GM23248 (cell line): ENCODE measurements around the gene DNPH1.

Experiments
- EZH2 ChIP-seq: fragments of 200-600 bp; sonication (generic); IDR thresholded peaks from 2 replicates; pipeline ENCODE4 v1.6.1; 2018; ENCODE audit warnings: antibody characterized with exemption, mild to moderate bottlenecking; ENCODE audit not compliant: insufficient read depth, poor library complexity, severe bottlenecking
- EZH2phosphoT487 ChIP-seq: fragments of 200-600 bp; sonication (generic); IDR thresholded peaks from 2 replicates; pipeline ENCODE4 v1.6.1; 2018; ENCODE audit warnings: antibody characterized with exemption, moderate library complexity, mild to moderate bottlenecking, low read depth; ENCODE audit not compliant: insufficient read depth

DNA sequence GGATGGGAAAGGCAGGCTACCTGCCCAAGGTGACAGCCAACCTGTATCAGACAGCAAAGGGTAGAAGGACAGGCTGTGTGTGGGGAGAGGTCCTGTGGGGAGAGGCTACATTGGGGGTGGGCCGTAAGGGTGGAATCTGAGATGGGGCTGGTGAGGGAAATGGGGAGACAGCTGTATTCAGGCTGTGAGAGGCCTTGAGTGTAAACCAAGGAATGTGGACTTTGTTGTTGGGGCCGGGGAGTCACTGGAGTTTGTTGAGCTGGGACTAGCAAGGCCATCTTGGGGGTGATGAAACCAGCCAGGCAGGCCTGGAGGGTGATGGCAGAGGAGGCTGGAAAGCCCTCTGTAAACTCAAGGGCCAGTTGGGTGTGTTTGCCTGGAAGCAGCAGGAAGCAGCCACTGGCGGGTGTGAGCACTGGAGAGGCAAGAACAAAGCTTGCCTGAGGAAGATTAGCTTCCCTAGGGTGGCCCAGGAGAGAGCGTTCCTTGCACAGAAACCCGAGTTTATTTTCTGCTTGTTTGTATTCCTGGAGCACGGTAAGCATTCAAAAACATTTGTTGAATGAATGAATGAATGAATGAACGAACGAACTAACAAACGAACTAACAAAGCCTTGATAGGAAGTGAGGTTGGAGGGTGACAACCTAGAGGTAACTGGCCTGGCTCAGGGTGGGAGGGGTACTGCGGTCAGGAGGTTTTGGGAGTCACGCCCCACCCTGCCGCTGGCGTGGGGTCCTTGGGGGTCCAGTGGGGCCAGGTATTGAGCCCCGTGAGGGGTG is 32.9 kb upstream of the DNPH1 start:
- TF ChIP-seq EZH2 (no peak), EZH2phosphoT487 (no peak)
